ENCODE results near the gene CR2.

CR2 gene

GRCh38 chr1:207414606-207415108, 39.5 kb upstream of the CR2 start:
- H3K4me3 ChIP-seq (ENCODE audit: low read depth, low read length), result peak overlapping the region; percentile 3
- TF ChIP-seq MYC (IDR thresholded peaks at IDR 0.05; ENCODE audit: low read depth, low read length) (no peak), POLR2A (IDR thresholded peaks at IDR 0.05; ENCODE audit: extremely low read depth, insufficient read length) (no peak), MAX (IDR thresholded peaks at IDR 0.05; ENCODE audit: low read depth, low read length) (peak; percentile 77), CTCF (IDR thresholded peaks at IDR 0.05; ENCODE audit: low read depth, low read length) (no peak)
- peak; percentile 78 for DNase-seq (ENCODE audit: low read depth)

- H3K4me3 ChIP-seq (ENCODE audit: low read depth, low read length), result no peak overlapping the region
- TF ChIP-seq POLR2A (IDR thresholded peaks at IDR 0.05; ENCODE audit: extremely low read depth, insufficient read length), result no peak
- TF ChIP-seq CTCF (IDR thresholded peaks at IDR 0.05; ENCODE audit: low read depth, low read length), result no peak
- TF ChIP-seq MYC (IDR thresholded peaks at IDR 0.05; ENCODE audit: low read depth, low read length), result no peak
- no peak for DNase-seq (ENCODE audit: low read depth)
Measured at GRCh38 chr1:207417076-207417475, 37.1 kb upstream of the CR2 start.

- TF ChIP-seq CTCF (IDR thresholded peaks at IDR 0.05; ENCODE audit: low read depth, low read length) (no peak), MAX (IDR thresholded peaks at IDR 0.05; ENCODE audit: low read depth, low read length) (no peak), POLR2A (IDR thresholded peaks at IDR 0.05; ENCODE audit: extremely low read depth, insufficient read length) (no peak), MYC (IDR thresholded peaks at IDR 0.05; ENCODE audit: low read depth, low read length) (no peak)
- peak; percentile 14 for DNase-seq (ENCODE audit: low read depth)
- H3K4me3 ChIP-seq (ENCODE audit: low read depth, low read length), result no peak overlapping the region
Measured at GRCh38 chr1:207418351-207418750, 35.8 kb upstream of the CR2 start.

DNA sequence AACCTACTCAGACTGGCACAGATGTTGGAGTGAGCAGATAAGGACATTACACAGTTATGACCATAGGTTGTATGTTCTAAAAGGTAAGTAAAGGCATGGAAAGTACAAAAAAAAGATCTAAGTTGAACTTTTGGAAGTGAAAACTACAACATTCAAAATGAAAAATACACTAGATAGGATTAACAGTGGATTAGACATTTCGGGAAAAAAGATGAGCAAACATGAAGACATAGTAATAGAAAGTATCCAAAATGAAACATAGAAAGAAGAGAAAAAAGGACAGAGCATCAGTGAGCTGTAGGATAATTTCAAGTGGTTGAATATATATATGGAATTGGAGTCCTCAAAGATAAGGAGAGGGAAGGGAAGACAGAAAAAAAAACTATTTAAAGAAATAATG, 34.0 kb upstream of the CR2 start:
- no peak for DNase-seq (ENCODE audit: low read depth)
- TF ChIP-seq CTCF (IDR thresholded peaks at IDR 0.05; ENCODE audit: low read depth, low read length), result no peak
- no peak for TF ChIP-seq MYC (IDR thresholded peaks at IDR 0.05; ENCODE audit: low read depth, low read length)
- no peak for TF ChIP-seq MAX (IDR thresholded peaks at IDR 0.05; ENCODE audit: low read depth, low read length)
- no peak for TF ChIP-seq POLR2A (IDR thresholded peaks at IDR 0.05; ENCODE audit: extremely low read depth, insufficient read length)
- no peak overlapping the region for H3K4me3 ChIP-seq (ENCODE audit: low read depth, low read length)

DNA sequence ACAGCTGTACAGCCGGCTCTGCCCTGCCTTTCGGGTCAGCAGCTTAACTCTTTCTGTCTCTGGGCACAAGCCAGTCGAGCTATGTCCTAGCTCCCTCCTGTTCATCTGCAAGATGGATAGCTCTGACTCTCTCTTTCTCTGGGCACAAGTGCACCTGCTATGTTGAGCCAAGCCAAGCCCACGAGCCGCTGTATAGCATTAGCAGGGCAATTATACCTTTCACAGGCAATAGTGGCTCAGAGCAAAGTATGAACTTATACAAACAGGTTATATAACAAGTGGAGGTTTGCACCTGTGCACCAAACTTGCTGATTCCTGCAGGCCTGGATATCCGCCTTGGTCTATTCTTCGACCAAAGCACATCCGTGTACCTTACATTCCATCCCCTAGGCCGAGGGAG, 33.0 kb upstream of the CR2 start:
- TF ChIP-seq MAX (IDR thresholded peaks at IDR 0.05; ENCODE audit: low read depth, low read length), result no peak
- TF ChIP-seq POLR2A (IDR thresholded peaks at IDR 0.05; ENCODE audit: extremely low read depth, insufficient read length), result no peak
- TF ChIP-seq MYC (IDR thresholded peaks at IDR 0.05; ENCODE audit: low read depth, low read length), result no peak
- no peak for TF ChIP-seq CTCF (IDR thresholded peaks at IDR 0.05; ENCODE audit: low read depth, low read length)

More for the DNA sequence above, 33.0 kb upstream of the CR2 start:
- no peak overlapping the region for H3K4me3 ChIP-seq (ENCODE audit: low read depth, low read length)
- DNase-seq (ENCODE audit: low read depth), result no peak

All from NB4 (cell line).